PFSK-1 (cell line): ENCODE data around the gene BOD1L2.

Source experiments
- FOXP2 ChIP-seq: optimal IDR thresholded peaks from 2 replicates; pipeline ENCODE3; 2011; ENCODE audit warnings: borderline replicate concordance, control low read depth, inconsistent platforms; ENCODE audit not compliant: insufficient read depth; ENCODE audit errors: extremely low read length, extremely low read depth
- POLR2AphosphoS5 ChIP-seq: IDR thresholded peaks from 2 replicates; pipeline ENCODE4 v1.6.1; 2012; ENCODE audit warnings: low read depth, mild to moderate bottlenecking, control low read depth, low read length, moderate library complexity
- SIN3A ChIP-seq: IDR thresholded peaks from 2 replicates; pipeline ENCODE4 v1.6.1; 2012; ENCODE audit warnings: mild to moderate bottlenecking, low read length, moderate library complexity, borderline replicate concordance; ENCODE audit not compliant: insufficient read depth
- TAF1 ChIP-seq: IDR thresholded peaks from 2 replicates; pipeline ENCODE4 v1.6.1; 2012; ENCODE audit warnings: low read length, control low read depth, borderline replicate concordance; ENCODE audit not compliant: insufficient read depth
- TF ChIP-seq, protein P1 (sequence below), 2 experiments: IDR thresholded peaks; 2 replicates each; pipeline versions ENCODE4 v1.6.1 to v1.8.0; 2011 to 2012; ENCODE audit warnings: low read depth in 2 of 2, low read length in 2 of 2, control low read depth in 1 of 2, inconsistent platforms in 1 of 2, mild to moderate bottlenecking in 1 of 2, moderate library complexity in 1 of 2; ENCODE audit not compliant: insufficient read depth in 1 of 2

Gene BOD1L2

DNA sequence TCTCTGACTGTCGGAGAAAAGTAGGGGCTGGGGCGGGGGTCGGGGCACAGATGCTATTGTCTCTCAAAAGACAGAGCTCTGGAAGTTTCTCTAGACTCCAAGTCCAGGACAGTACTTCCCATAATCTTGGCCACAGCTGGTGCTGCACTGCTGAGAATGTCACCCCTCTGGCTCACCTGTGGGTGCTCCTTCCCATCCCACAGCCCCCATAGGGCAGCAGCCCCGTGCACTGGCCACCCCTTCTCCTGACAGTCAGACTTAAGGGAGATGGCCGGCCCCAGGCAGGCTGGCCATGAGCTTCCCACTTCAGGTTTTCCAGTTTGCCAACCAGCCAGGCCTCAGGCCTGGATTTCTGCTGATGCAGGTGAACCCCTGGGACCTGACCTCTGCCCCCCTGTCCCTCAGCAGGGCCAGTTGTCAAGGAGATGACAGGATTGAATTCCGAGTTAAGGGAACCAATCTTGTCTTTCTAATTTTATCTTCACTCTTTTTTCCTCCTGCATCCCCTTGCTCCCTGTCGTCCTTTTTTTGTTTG, 30.2 kb upstream of the BOD1L2 start:
- TF ChIP-seq SIN3A (no peak), POLR2AphosphoS5 (no peak), FOXP2 (no peak), TAF1 (no peak)
- TF ChIP-seq, protein P1, sequence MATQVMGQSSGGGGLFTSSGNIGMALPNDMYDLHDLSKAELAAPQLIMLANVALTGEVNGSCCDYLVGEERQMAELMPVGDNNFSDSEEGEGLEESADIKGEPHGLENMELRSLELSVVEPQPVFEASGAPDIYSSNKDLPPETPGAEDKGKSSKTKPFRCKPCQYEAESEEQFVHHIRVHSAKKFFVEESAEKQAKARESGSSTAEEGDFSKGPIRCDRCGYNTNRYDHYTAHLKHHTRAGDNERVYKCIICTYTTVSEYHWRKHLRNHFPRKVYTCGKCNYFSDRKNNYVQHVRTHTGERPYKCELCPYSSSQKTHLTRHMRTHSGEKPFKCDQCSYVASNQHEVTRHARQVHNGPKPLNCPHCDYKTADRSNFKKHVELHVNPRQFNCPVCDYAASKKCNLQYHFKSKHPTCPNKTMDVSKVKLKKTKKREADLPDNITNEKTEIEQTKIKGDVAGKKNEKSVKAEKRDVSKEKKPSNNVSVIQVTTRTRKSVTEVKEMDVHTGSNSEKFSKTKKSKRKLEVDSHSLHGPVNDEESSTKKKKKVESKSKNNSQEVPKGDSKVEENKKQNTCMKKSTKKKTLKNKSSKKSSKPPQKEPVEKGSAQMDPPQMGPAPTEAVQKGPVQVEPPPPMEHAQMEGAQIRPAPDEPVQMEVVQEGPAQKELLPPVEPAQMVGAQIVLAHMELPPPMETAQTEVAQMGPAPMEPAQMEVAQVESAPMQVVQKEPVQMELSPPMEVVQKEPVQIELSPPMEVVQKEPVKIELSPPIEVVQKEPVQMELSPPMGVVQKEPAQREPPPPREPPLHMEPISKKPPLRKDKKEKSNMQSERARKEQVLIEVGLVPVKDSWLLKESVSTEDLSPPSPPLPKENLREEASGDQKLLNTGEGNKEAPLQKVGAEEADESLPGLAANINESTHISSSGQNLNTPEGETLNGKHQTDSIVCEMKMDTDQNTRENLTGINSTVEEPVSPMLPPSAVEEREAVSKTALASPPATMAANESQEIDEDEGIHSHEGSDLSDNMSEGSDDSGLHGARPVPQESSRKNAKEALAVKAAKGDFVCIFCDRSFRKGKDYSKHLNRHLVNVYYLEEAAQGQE (IDR thresholded peaks at IDR 0.05; ENCODE audit: insufficient read depth in 1 of 2, low read depth in 2 of 2, low read length in 2 of 2) = no peak

DNA sequence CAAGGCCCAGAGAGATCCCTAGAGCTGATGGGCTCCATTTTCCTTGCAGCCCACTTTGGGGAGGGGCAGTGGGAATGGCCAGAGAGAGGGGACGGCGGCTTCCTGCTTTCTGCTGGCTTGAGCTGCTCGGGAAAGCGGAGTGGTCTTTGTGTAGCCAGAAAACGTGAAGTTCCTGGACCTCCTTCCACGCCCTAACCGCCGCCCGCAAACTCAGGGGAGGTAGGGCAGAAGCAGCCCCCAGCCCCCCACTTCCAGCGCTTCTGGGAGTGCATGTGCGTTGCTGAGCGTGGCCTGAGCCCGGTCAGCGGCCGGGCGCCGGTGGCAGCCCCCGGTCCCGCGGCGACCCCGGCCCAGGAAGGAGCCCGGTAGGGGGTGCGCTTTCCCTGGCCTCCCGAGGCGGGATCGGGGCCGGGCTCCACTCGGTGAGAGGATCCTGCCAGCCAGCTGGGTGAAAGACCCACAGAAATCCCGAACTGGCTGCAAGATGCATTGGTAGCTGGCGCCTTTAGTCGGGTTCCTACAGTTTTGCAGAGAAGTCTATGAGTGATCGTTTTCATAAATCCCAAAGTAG, 25.3 kb upstream of the BOD1L2 start:
- TF ChIP-seq POLR2AphosphoS5 (no peak), FOXP2 (no peak), TAF1 (no peak), SIN3A (no peak)
- TF ChIP-seq, protein P1 (IDR thresholded peaks at IDR 0.05; ENCODE audit: insufficient read depth in 1 of 2, low read depth in 2 of 2, low read length in 2 of 2) = no peak

DNA sequence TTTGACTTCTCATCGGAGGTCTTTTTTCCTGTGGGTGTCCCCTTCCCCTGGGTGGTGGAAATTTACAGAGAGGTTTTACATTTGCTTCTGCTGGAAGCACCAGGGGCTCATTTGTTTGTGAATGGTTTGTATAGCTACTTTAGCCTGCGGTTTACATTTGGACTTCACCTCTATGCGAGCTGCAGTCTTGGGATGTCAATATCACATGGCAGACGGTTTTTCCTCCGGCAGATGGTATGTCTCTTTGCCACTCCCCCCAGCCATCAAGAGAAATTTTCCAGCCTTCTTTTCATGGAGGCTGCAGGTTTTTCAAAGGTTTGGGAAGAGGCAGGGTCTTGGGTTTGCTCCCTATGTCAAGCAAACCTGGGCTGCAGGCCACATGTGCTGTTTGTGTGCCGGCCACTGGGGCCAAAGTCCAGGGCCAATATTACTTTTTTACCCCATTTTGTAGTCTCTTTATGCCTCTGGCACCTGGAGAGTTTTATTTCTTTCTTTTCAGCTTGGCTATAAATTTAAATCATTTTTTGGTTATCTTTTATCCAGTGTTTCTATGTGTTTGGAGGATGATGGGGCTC, 23.9 kb upstream of the BOD1L2 start:
- TF ChIP-seq POLR2AphosphoS5 (no peak), FOXP2 (no peak), SIN3A (no peak), TAF1 (no peak)
- TF ChIP-seq, protein P1 (IDR thresholded peaks at IDR 0.05; ENCODE audit: insufficient read depth in 1 of 2, low read depth in 2 of 2, low read length in 2 of 2) = no peak

DNA sequence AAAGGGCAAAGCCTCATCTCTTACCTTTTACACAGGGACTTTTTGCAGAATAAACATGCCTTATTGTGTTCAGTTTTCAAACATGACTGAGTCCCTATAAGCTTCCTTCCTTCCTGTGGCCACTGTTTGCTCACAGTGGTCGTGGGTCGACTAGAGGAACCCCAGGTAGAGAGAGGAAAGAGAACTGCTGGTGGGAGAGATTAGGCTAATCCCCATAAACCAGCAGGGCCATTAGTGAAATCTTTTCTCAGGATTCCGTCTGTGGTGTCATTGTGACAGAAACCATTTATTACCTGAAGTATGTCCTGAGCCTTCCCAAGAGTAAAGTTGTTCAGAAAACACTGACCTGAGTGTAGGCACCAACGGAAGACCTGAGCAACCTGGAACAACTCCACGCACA, 21.3 kb upstream of the BOD1L2 start:
- TF ChIP-seq, protein P1 (IDR thresholded peaks at IDR 0.05; ENCODE audit: insufficient read depth in 1 of 2, low read depth in 2 of 2, low read length in 2 of 2) = no peak
- TF ChIP-seq TAF1 (no peak), SIN3A (no peak), POLR2AphosphoS5 (no peak), FOXP2 (no peak)
